ENCODE measurements around the gene PRKD3.

Gene PRKD3

GRCh38 chr2:37343537-37344434 lies 19.2 kb upstream of the PRKD3 start:
- DNase-seq, result peak; percentile 54

GRCh38 chr2:37342591-37343220 lies 18.1 kb upstream of the PRKD3 start:
- DNase-seq, result no peak

GRCh38 chr2:37340637-37341036 lies 16.0 kb upstream of the PRKD3 start:
- no peak for DNase-seq

GRCh38 chr2:37338933-37339332 lies 14.3 kb upstream of the PRKD3 start:
- DNase-seq, result no peak

GRCh38 chr2:37337620-37338280 lies 13.1 kb upstream of the PRKD3 start:
- DNase-seq, result no peak

- no peak for DNase-seq
Measured at GRCh38 chr2:37335604-37336003, 11.0 kb upstream of the PRKD3 start.

- no peak for DNase-seq
Measured at GRCh38 chr2:37333256-37333655, 8.6 kb upstream of the PRKD3 start.

- DNase-seq, result no peak
Measured at GRCh38 chr2:37332560-37332959, 7.9 kb upstream of the PRKD3 start.

- no peak for DNase-seq
Measured at GRCh38 chr2:37330681-37331080, 6.0 kb upstream of the PRKD3 start.

- DNase-seq, result no peak
Measured at GRCh38 chr2:37326866-37327634, 2.4 kb upstream of the PRKD3 start.

GRCh38 chr2:37326285-37326684 lies 1.7 kb upstream of the PRKD3 start:
- DNase-seq, result peak; percentile 77

GRCh38 chr2:37325625-37326071 lies 1.0 kb upstream of the PRKD3 start:
- DNase-seq, result no peak

- DNase-seq, result no peak
Measured at GRCh38 chr2:37324536-37324785, 172 bp downstream of the PRKD3 start.

GRCh38 chr2:37323781-37324535 lies 675 bp downstream of the PRKD3 start:
- DNase-seq, result peak; percentile 25

- no peak for DNase-seq
Measured at GRCh38 chr2:37323176-37323780, 1.4 kb downstream of the PRKD3 start.

GRCh38 chr2:37322368-37322767 lies 2.3 kb downstream of the PRKD3 start:
- peak; percentile 59 for DNase-seq

- DNase-seq, result no peak
Measured at GRCh38 chr2:37321029-37321682, 3.5 kb downstream of the PRKD3 start.

- DNase-seq, result no peak
Measured at GRCh38 chr2:37319754-37320609, 4.7 kb downstream of the PRKD3 start.

- peak; percentile 57 for DNase-seq
Measured at GRCh38 chr2:37318401-37318800, 6.2 kb downstream of the PRKD3 start.

GRCh38 chr2:37317746-37318145 lies 6.9 kb downstream of the PRKD3 start:
- DNase-seq, result no peak

All from fibroblast of skin of back (primary cell).